NCI-H460 (cell line): Measurements from ENCODE around the gene FIP1L1. TPM values are rescaled to one million over a fixed set of nuclear protein-coding genes. Genes with fewer than 3 reads are reported as not detected.

ENCODE experiments used
- DNase-seq: peaks from one replicate; pipeline ENCODE4 v3.0.0-alpha.2; 2016; ENCODE audit warnings: low read depth; ENCODE audit errors: extremely low read depth
- total RNA-seq: library from RNA; depleted of rRNA; stranded (reverse); fragments of >200 nt; shearing (Covaris generic); gene quantifications from 2 replicates; pipeline ENCODE4 v1.2.3, GENCODE V29; 2014; rRNA removed

The FIP1L1 gene
- total RNA-seq, 1 experiment from 2014 or later = 57.1 TPM

- no peak for DNase-seq
Measured at GRCh38 chr4:53499791-53500190, 122.3 kb downstream of the FIP1L1 start.

GRCh38 chr4:53500546-53500945 is 123.1 kb downstream of the FIP1L1 start:
- DNase-seq = no peak

GRCh38 chr4:53501561-53501960 is 124.1 kb downstream of the FIP1L1 start:
- DNase-seq = no peak

GRCh38 chr4:53502094-53502493 is 124.7 kb downstream of the FIP1L1 start:
- DNase-seq = no peak

GRCh38 chr4:53505947-53506346 is 128.5 kb downstream of the FIP1L1 start:
- DNase-seq = no peak

- no peak for DNase-seq
Measured at GRCh38 chr4:53507058-53507457, 129.6 kb downstream of the FIP1L1 start.

- no peak for DNase-seq
Measured at GRCh38 chr4:53507671-53508286, 130.3 kb downstream of the FIP1L1 start.

GRCh38 chr4:53508446-53508845 is 131.0 kb downstream of the FIP1L1 start:
- DNase-seq = no peak

- no peak for DNase-seq
Measured at GRCh38 chr4:53510321-53510720, 132.9 kb downstream of the FIP1L1 start.

Other genes with a start within 250 kb of the FIP1L1 start
- 9.3 and 9.4 TPM in 2 replicates for gene SCFD2, start 11.6 kb upstream of the FIP1L1 start, total RNA-seq
- 0.09 TPM in 1 of 2 replicates, not detected in the other for gene LNX1, start 213.8 kb downstream of the FIP1L1 start, total RNA-seq